A673 (cell line): ENCODE data around the gene SLC5A2.

Experiments used
- CTCF ChIP-seq: fragments of 300-800, 200-600 bp; sonication (generic); conservative IDR thresholded peaks from 2 replicates; pipeline ENCODE4 v1.5.1; 2017; ENCODE audit warnings: low read depth, mild to moderate bottlenecking, antibody characterized with exemption, low read length, moderate library complexity, mixed read lengths
- EZH2 ChIP-seq: fragments of 200-600 bp; sonication (generic); IDR thresholded peaks from 2 replicates; pipeline ENCODE4 v1.6.1; 2017; ENCODE audit warnings: borderline replicate concordance, low read depth, mild to moderate bottlenecking, mixed read lengths, antibody characterized with exemption, low read length; ENCODE audit not compliant: poor library complexity, severe bottlenecking

GRCh38 chr16:31471875-31472708, 10.8 kb upstream of the SLC5A2 start, which contains the start of gene TGFB1I1:
- TF ChIP-seq CTCF (no peak), EZH2 (no peak)
